SU-DHL-6 (cell line): ENCODE measurements around the gene ZNF711.
"Not testable (repeated sequence)": the region's sequence is repeated elsewhere in the genome, so short reads cannot be mapped to it uniquely, and the experiment has no call there.

Experiments used
- H2AFZ ChIP-seq: fragments of 200-600 bp; sonication (generic); 2 replicates; pipeline ENCODE4 v1.6.1; 2014; ENCODE audit warnings: low read depth, mild to moderate bottlenecking, moderate library complexity, mixed read lengths, antibody characterized with exemption, low read length; ENCODE audit not compliant: severe bottlenecking
- H3F3A ChIP-seq: fragments of 200-600 bp; shearing (Covaris generic); 2 replicates; pipeline ENCODE4 v1.6.0; 2016; ENCODE audit warnings: antibody characterized with exemption, mild to moderate bottlenecking; ENCODE audit not compliant: insufficient read depth
- H3K27ac ChIP-seq: fragments of 200-600 bp; sonication (generic); 2 replicates; pipeline ENCODE4 v1.5.1; 2016; ENCODE audit warnings: low read depth, mild to moderate bottlenecking, low read length, moderate library complexity, mixed read lengths
- H3K27me3 ChIP-seq: fragments of 200-600 bp; sonication (generic), shearing (Covaris generic); 2 replicates; pipeline ENCODE4 v1.6.0; 2014; ENCODE audit warnings: mild to moderate bottlenecking, low read length
- H3K36me3 ChIP-seq: fragments of 200-600 bp; sonication (generic); 2 replicates; pipeline ENCODE4 v1.6.1; 2014; ENCODE audit warnings: mild to moderate bottlenecking, low read length, mixed read lengths
- H3K4me2 ChIP-seq: fragments of 300-600, 200-600 bp; shearing (Covaris generic), sonication (generic); 2 replicates; pipeline ENCODE4 v1.6.0; 2014; ENCODE audit warnings: low read length, low read depth, mild to moderate bottlenecking; ENCODE audit not compliant: poor library complexity, severe bottlenecking
- H3K4me3 ChIP-seq: fragments of 200-600 bp; sonication (generic); 2 replicates; pipeline ENCODE4 v1.5.1; 2014; ENCODE audit warnings: antibody characterized with exemption, low read length, mild to moderate bottlenecking, mixed read lengths; ENCODE audit not compliant: insufficient read depth, poor library complexity, severe bottlenecking
- H3K79me2 ChIP-seq: fragments of 200-600 bp; sonication (generic); 2 replicates; pipeline ENCODE4 v1.6.1; 2014; ENCODE audit warnings: mild to moderate bottlenecking, low read length, moderate library complexity; ENCODE audit not compliant: insufficient read depth
- H3K9ac ChIP-seq: fragments of 200-600 bp; sonication (generic); 2 replicates; pipeline ENCODE4 v1.7.0; 2014; ENCODE audit warnings: mild to moderate bottlenecking, low read length
- H3K9me2 ChIP-seq: fragments of 200-600 bp; sonication (generic); replicated peaks from 2 replicates; pipeline ENCODE4 v1.6.1; 2014; ENCODE audit warnings: low read length; ENCODE audit not compliant: insufficient read depth
- H3K9me3 ChIP-seq: fragments of 200-600 bp; sonication (generic); 2 replicates; pipeline ENCODE4 v1.6.1; 2014; ENCODE audit warnings: low read length, mixed read lengths; ENCODE audit not compliant: insufficient read depth
- H4K20me1 ChIP-seq: fragments of 200-600 bp; sonication (generic); 2 replicates; pipeline ENCODE4 v1.6.1; 2014; ENCODE audit warnings: low read depth, mild to moderate bottlenecking, antibody characterized with exemption, low read length, moderate library complexity, mixed read lengths
- EZH2phosphoT487 ChIP-seq: fragments of 200-600 bp; sonication (generic), shearing (Covaris generic); conservative IDR thresholded peaks from 2 replicates; pipeline ENCODE4 v1.6.1; 2018; ENCODE audit warnings: mild to moderate bottlenecking, antibody characterized with exemption, low read length, moderate library complexity, mixed read lengths
- TF ChIP-seq, protein P1 (sequence below): fragments of 200-600 bp; sonication (generic); IDR thresholded peaks from one replicate; pipeline ENCODE4 v1.5.1; 2017; ENCODE audit warnings: antibody characterized with exemption, mild to moderate bottlenecking, low read length, moderate library complexity; ENCODE audit not compliant: insufficient read depth, poor library complexity, severe bottlenecking

ZNF711 gene

GRCh38 chrX:85223359-85223758, 20.4 kb upstream of the ZNF711 start:
- Histone ChIP-seq H2AFZ (no peak overlapping the region), H3F3A (no peaks in the 10 kb centered on the region), H3K9ac (no peak overlapping the region), H3K4me2 (no peak overlapping the region), H3K27ac (no peak overlapping the region), H3K36me3 (no peaks in the 10 kb centered on the region), H3K27me3 (no peaks in the 10 kb centered on the region), H4K20me1 (no peaks in the 10 kb centered on the region), H3K4me3 (no peak overlapping the region), H3K9me2 (no peaks in the 10 kb centered on the region), H3K79me2 (no peaks in the 10 kb centered on the region), H3K9me3 (no peaks in the 10 kb centered on the region)
- TF ChIP-seq EZH2phosphoT487, result no peak
- TF ChIP-seq, protein P1, sequence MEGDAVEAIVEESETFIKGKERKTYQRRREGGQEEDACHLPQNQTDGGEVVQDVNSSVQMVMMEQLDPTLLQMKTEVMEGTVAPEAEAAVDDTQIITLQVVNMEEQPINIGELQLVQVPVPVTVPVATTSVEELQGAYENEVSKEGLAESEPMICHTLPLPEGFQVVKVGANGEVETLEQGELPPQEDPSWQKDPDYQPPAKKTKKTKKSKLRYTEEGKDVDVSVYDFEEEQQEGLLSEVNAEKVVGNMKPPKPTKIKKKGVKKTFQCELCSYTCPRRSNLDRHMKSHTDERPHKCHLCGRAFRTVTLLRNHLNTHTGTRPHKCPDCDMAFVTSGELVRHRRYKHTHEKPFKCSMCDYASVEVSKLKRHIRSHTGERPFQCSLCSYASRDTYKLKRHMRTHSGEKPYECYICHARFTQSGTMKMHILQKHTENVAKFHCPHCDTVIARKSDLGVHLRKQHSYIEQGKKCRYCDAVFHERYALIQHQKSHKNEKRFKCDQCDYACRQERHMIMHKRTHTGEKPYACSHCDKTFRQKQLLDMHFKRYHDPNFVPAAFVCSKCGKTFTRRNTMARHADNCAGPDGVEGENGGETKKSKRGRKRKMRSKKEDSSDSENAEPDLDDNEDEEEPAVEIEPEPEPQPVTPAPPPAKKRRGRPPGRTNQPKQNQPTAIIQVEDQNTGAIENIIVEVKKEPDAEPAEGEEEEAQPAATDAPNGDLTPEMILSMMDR, result no peak

DNA sequence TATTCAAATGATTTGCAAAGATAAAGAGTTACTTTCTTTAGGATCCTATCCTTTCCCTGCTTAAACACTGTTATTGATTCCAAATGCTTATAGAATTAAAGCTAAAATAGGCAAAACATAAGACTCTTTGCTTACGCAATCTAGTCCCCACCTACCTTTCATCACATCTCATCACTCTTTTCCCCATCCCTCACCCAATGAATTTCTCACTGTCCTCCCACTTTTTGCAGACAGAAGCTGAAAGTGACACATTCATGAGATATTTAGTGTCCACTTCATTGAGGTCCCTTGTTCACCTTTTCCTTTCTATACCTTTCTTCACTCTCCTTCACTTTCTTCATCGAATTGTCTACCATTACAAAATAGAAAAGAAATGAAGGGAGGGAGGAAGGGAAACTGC, 636 bp upstream of the ZNF711 start:
- Histone ChIP-seq H3K27me3 (no peaks in the 10 kb centered on the region), H3K27ac (0 out of 2 replicates have a peak overlapping the region, but pooled peaks have one; percentile 53), H3K9me3 (no peaks in the 10 kb centered on the region), H4K20me1 (no peaks in the 10 kb centered on the region), H3K4me3 (peak overlapping the region; percentile 81), H3K36me3 (no peaks in the 10 kb centered on the region), H2AFZ (peak overlapping the region; percentile 80), H3K9ac (peak overlapping the region; percentile 87), H3K4me2 (peak overlapping the region; percentile 81), H3F3A (peaks cover 10% of the 10 kb centered on the region; the same call in 1 of the 2 replicates), H3K79me2 (peaks cover 29% of the 10 kb centered on the region), H3K9me2 (no peaks in the 10 kb centered on the region)
- no peak for TF ChIP-seq EZH2phosphoT487
- TF ChIP-seq, protein P1, result no peak

- Histone ChIP-seq H3F3A (peaks cover 10% of the 10 kb centered on the region; the same call in 1 of the 2 replicates), H3K9ac (peak overlapping the region; percentile 87), H3K79me2 (peaks cover 38% of the 10 kb centered on the region), H3K9me2 (no peaks in the 10 kb centered on the region), H3K4me2 (peak overlapping the region; percentile 81), H2AFZ (peak overlapping the region; percentile 80), H3K4me3 (peak overlapping the region; percentile 81), H3K27me3 (no peaks in the 10 kb centered on the region), H3K36me3 (peaks cover 4% of the 10 kb centered on the region; the same call in 1 of the 2 replicates), H3K27ac (peak overlapping the region; percentile 53), H4K20me1 (no peaks in the 10 kb centered on the region), H3K9me3 (no peaks in the 10 kb centered on the region)
- no peak for TF ChIP-seq EZH2phosphoT487
- TF ChIP-seq, protein P1, result no peak
These were observed 840 bp downstream of the ZNF711 start for GRCh38 chrX:85244450-85245211.

DNA sequence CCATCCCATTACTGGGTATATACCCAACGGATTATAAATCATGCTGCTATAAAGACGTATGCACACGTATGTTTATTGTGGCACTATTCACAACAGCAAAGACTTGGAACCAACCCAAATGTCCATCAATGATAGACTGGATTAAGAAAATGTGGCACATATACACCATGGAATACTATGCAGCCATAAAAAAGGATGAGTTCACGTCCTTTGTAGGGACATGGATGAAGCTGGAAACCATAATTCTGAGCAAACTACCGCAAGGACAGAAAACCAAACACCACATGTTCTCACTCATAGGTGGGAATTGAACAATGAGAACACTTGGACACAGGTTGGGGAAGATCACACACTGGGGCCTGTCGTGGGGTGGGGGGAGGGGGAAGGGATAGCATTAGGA, 41.5 kb downstream of the ZNF711 start:
- H3K4me3 ChIP-seq, H3K27ac ChIP-seq, H3F3A ChIP-seq, H4K20me1 ChIP-seq, H3K36me3 ChIP-seq, H2AFZ ChIP-seq, H3K9me2 ChIP-seq, H3K27me3 ChIP-seq, H3K4me2 ChIP-seq, H3K9ac ChIP-seq, H3K9me3 ChIP-seq, H3K79me2 ChIP-seq: not testable (repeated sequence)
